Esophagus muscularis mucosa (tissue), 4 donors: ENCODE results near the gene DRAP1.

Source experiments
- CTCF ChIP-seq, 3 experiments: fragments of 200-600 bp in 2 of 3; fragments of 450-650 bp in 1 of 3; sonication (generic) in 2 of 3; IDR thresholded peaks; one replicate each; pipeline ENCODE4 v1.5.1; 2017 to 2019; ENCODE audit warnings: antibody characterized with exemption in 3 of 3, mild to moderate bottlenecking in 2 of 3, moderate library complexity in 1 of 3
- EP300 ChIP-seq: sonication (generic); formaldehyde crosslinking; IDR thresholded peaks from one replicate; pipeline ENCODE4 v1.6.1; 2017; ENCODE audit warnings: antibody characterized with exemption
- POLR2A ChIP-seq: fragments of 450-650 bp; IDR thresholded peaks from one replicate; pipeline ENCODE4 v1.6.1; 2017; ENCODE audit warnings: antibody characterized with exemption, moderate library complexity, mild to moderate bottlenecking, low read depth
- POLR2AphosphoS5 ChIP-seq, 2 donors: sonication (generic); formaldehyde crosslinking; IDR thresholded peaks; one replicate each; pipeline ENCODE4 v1.6.1; 2017; ENCODE audit warnings: antibody characterized with exemption in 2 of 2

- TF ChIP-seq CTCF (IDR thresholded peaks at IDR 0.05) (no peak), EP300 (no peak), POLR2AphosphoS5 (IDR thresholded peaks at IDR 0.05) (no peak), POLR2A (no peak)
Observed at GRCh38 chr11:65896034-65896999, 22.9 kb upstream of the DRAP1 start.
